Activated effector memory CD4-positive, alpha-beta T cell treated with Interleukin-2 at 50 U/mL for 16 hours (primary cell): ENCODE results near the gene UGT1A8.

Experiments
- DNase-seq: peaks from one replicate; pipeline ENCODE4 v3.0.0-alpha.2; 2020

Gene UGT1A8

DNA sequence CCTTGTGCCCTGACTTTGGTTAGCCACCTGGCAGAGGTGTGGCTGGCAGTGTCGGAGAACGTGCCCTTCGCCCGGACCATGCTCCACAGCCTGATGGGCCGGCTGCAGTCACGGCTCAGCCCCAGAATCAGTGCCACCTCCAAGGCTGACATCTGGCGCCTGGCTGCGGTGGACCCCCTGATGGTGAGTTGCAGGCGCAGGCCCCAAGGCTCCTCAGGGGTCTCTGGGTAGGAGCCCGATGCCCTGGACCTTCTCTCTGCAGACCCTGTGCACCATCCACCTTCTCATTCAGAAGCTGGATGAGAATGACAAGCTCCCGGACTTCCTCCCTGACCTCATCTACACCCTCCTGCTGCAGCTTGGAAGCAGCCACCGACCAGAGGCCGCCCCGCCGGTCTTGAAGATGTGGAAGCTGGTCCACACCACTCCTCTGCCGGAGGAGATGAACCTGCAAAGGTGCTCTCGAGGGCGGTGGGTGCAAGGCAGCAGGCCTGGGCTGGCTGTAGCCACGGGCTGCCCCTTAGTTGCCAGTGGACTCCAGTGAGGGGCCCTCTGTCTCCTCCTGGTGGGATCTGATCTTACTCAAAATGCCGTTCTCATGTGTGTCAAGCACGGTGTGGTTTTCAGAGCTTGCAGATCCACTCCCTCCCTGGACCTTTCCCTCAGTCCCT is 204.8 kb downstream of the UGT1A8 start:
- no peak for DNase-seq
